Measurements from ENCODE around the gene AGGF1.
"Not testable (repeated sequence)": the region's sequence is repeated elsewhere in the genome, so short reads cannot be mapped to it uniquely, and the experiment has no call there.

Gene AGGF1

DNA sequence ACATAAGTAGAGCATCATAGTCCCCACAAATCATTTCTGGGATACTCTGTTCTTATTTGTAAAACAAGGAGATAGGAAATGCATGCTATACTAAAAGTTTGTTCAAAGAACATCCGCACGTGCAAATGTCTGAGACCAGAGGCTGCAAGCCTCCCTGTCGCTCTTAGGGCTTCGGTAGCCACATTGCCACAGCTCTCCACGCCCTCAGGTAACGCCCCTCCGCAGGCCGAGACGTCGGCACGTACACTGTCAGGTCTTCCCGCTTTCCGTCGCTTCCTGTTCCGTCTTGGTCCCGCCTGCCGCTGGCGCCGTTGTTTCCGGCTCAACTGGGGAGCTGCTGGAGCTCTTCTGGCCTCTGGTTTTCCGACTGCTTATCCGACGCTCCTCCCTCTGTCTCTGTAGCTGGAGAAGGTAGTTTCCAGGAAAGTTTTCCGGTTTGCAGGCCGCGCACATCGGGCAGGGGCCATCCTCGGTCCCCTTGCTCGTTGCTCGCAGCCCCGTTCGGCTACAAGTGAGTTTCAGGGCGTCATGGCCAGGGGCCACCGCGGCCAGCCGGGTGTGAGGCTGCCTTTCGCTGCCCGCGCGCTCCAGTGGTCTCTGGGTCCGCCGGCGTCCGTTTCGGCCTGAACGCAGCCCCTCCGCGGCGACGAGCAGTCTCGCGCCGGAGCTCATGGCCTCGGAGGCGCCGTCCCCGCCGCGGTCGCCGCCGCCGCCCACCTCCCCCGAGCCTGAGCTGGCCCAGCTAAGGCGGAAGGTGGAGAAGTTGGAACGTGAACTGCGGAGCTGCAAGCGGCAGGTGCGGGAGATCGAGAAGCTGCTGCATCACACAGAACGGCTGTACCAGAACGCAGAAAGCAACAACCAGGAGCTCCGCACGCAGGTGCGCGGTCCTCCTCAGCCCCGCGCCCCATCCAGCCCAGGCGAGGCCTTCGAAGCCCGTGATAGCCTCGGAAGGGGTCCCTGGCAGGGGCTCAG is at the start of gene AGGF1:
Gene AGGF1, plus strand, starts transcription at position 308 of the 975 bp plus-strand sequence. Its CDS starts 363 bp downstream, at position 671.
- peak; percentile 90 for DNase-seq

DNA sequence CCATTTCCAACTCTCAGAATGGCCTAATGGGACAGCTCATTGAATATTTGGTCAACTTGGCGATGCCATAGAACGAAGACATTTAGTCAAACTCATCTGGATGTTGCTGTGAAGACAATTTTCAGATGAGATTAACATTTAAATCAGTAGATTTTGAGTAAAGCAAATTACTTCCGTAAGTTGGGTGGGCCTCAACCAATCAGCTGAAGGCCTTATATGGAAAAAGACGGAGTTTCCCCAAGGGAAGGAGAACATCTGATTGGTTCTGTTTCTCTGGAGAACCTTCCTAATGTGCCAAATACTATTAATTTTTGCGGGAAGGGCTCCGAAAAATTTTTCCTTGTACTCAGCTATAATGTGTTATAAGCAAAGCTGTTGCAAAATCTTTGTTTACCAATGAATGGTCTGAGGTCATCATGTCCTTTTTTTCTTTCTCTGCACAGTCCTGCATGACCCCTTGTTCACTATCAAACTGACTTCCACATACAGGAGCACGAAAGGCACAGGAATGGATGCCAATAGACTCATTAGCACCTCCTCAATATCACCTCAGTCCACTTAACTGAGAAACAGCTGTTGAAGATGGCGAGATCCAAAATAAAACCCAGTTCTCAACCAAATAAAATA is 49.6 kb upstream of the AGGF1 start:
- DNase-seq: no peak

GRCh38 chr5:76982450-76982849 is 47.8 kb upstream of the AGGF1 start:
- no peak for DNase-seq

- DNase-seq: no peak
Measured at GRCh38 chr5:76983468-76983867, 46.7 kb upstream of the AGGF1 start.

GRCh38 chr5:76986825-76987526 is 43.2 kb upstream of the AGGF1 start:
- no peak for DNase-seq

GRCh38 chr5:76990899-76991459 is 39.2 kb upstream of the AGGF1 start:
- DNase-seq: no peak

DNA sequence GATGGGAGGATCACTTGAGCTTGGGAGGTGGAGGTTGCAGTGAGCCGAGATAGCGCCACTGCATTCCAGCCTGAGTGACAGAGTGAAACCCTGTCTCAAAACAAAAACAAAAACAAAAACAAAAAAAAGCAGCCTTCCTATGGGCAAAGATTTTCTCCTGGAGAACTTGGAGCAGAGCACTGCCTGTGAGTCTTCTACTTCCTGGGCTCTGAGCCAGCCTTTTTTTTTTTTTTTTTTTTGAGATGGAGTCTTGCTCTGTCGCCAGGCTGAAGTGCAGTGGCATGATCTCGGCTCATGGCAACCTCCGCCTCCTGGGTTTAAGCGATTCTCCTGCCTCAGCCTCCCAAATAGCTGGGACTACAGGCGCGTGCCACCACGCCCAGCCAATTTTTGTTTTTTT is 36.8 kb upstream of the AGGF1 start:
- not testable (repeated sequence) for DNase-seq

- no peak for DNase-seq
Measured at GRCh38 chr5:76994337-76994736, 35.9 kb upstream of the AGGF1 start.

- not testable (repeated sequence) for DNase-seq
Measured at GRCh38 chr5:76998251-76998650, 32.0 kb upstream of the AGGF1 start.

DNA sequence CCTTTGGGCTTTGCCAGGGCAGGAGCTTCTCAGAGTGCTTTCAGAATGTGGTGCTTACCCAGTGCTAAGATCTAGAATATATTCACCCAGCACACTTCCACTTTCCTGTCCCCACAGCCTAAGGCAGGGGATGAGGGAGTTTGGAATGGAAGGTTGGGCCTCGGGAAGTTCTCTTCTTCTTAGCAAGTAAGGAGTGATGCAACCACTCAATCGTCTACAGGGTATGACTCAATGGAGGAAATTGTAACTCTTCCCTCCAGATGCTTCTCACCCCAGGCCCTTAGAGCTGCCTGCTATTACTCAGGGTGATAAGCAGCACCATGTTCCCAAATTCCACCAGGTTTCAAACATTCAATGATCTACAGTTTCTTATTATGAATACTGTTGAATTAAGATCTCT is 30.8 kb upstream of the AGGF1 start:
- no peak for DNase-seq

DNA sequence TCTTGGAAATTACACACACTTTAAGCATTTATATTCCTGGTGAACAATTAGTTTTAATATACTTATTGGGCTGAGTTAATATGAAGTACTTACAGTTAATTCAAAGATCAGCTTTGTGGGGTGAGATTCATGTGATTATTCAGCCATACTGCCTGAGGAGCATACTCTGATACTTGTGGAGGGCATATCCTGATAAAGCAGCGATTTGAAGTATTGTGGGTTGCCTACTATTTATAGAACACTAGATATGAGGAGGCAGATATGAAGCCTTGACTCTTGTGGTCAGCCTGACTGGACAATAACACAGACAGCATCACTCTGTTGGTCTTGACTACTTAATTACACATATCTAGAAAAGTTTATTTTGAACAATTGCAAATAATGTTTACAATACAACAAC is 27.0 kb upstream of the AGGF1 start:
- DNase-seq: no peak

DNA sequence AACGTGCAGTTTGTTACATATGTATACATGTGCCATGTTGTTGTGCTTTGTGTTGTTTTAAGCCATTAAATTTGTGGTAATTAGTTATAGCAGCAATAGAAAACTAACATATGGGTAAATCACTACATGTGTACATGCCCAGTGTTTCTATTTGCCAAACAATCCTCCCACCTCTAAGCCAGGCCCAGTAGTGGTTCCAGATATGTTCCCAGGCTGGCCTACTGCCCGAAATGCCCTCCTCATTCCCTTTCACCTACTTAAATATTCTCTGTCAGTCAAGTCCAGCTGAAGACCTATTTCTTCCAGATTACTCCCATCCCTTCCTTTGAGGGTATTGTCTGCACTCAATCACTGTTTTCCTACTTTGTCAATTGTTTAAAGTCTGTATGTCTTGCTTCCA is 24.1 kb upstream of the AGGF1 start:
- no peak for DNase-seq

GRCh38 chr5:77008413-77008812 is 21.8 kb upstream of the AGGF1 start:
- DNase-seq: no peak

DNA sequence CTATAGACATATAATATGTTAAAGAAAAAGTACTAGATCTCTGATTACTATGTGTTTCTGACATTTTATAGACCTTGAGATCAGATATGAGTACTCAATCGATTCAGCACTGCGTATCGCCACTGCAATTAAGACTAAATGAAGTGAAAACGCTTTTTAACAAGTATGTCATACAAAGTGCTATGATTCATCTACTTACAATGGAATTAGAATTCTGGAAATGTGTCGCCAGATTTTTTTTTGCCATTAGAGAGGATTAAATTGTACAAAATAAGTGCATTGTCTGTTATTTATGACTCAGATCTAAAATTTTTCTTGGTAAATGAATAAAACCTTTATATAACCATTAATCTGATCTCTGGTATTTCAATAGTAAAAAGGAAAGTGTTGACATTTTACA is 20.0 kb upstream of the AGGF1 start:
- DNase-seq: no peak

GRCh38 chr5:77011498-77011897 is 18.7 kb upstream of the AGGF1 start:
- DNase-seq: no peak

GRCh38 chr5:77012601-77013000 is 17.6 kb upstream of the AGGF1 start:
- no peak for DNase-seq

GRCh38 chr5:77015938-77016569 is 14.2 kb upstream of the AGGF1 start:
- no peak for DNase-seq

- DNase-seq: no peak
Measured at GRCh38 chr5:77016962-77017361, 13.2 kb upstream of the AGGF1 start.

DNA sequence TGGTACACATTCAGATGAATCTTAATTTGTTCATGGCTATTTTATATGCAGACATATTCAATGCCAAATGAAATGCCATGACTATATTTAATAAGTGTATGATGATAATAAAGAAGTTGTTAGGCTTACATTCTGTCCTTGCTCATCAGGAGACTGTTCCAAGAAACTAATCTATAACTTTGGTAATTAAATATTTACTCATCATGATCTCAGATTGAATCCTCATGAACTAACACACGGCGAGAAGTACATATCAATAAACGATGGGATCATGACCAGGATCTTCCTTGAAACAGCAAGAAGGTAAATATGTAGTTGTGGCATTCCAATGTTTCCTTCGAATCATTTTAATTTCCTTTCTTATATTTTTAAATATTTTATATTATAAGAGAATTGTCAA is 12.5 kb upstream of the AGGF1 start:
- DNase-seq: no peak

- no peak for DNase-seq
Measured at GRCh38 chr5:77022511-77023417, 7.4 kb upstream of the AGGF1 start.

DNA sequence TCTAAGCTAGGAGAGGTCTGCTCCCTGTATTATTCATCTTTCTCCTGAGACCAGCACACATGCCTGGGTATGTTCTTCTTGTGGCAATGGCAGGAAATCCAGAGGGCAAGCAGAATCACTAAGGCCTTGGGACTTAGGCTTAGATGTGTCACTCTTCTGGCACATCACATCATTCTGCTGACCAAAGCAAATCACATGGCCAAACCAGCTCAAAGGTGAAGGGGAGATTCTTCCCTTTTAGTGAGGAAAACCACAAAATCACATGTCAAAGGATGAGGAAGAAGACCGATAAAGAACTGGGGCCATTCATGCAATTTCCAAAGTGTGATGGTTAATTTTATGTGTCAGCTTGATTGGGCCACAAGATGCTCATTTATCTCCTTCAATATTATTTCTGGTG is 5.7 kb upstream of the AGGF1 start:
- no peak for DNase-seq

All from CD4-positive, alpha-beta T cell treated with Interleukin-4 for 4 hours (primary cell).